Activated T-helper 17 cell treated with anti-CD3 and anti-CD28 coated beads, Interleukin-2, amount 50 U/mL, for 72 hours (primary cell): Measurements from ENCODE around the gene PDILT. TPM values are rescaled to one million over a fixed set of nuclear protein-coding genes. Genes with fewer than 3 reads are reported as not detected.
"Not testable (repeated sequence)": the region's sequence is repeated elsewhere in the genome, so short reads cannot be mapped to it uniquely, and the experiment has no call there.

Experiments
- ATAC-seq: fragments of 150-1000 bp; cut with Tn5 transposase; replicated peaks from 2 replicates; pipeline ENCODE4 v1.10.0; 2021; ENCODE audit warnings: mild to moderate bottlenecking, moderate library complexity
- H3K27ac Mint-ChIP-seq: one replicate; pipeline ENCODE4 v1.8.0; 2022; ENCODE audit warnings: mixed read lengths
- H3K27me3 Mint-ChIP-seq: one replicate; pipeline ENCODE4 v1.8.0; 2022; ENCODE audit warnings: mixed read lengths
- H3K36me3 Mint-ChIP-seq: one replicate; pipeline ENCODE4 v1.8.0; 2022; ENCODE audit warnings: low read depth, mild to moderate bottlenecking, mixed read lengths
- H3K4me1 Mint-ChIP-seq: one replicate; pipeline ENCODE4 v1.8.0; 2022; ENCODE audit warnings: mixed read lengths
- H3K4me3 Mint-ChIP-seq: one replicate; pipeline ENCODE4 v1.8.0; 2022; ENCODE audit warnings: mild to moderate bottlenecking, mixed read lengths
- H3K9me3 Mint-ChIP-seq: one replicate; pipeline ENCODE4 v1.8.0; 2022; ENCODE audit warnings: mixed read lengths
- total RNA-seq, 2 donors: library from RNA; stranded (reverse); gene quantifications; one replicate each; pipeline ENCODE4 v1.2.3, GENCODE V29; 2022

Gene PDILT
- total RNA-seq, 2 donors from 2014 or later = not detected

DNA sequence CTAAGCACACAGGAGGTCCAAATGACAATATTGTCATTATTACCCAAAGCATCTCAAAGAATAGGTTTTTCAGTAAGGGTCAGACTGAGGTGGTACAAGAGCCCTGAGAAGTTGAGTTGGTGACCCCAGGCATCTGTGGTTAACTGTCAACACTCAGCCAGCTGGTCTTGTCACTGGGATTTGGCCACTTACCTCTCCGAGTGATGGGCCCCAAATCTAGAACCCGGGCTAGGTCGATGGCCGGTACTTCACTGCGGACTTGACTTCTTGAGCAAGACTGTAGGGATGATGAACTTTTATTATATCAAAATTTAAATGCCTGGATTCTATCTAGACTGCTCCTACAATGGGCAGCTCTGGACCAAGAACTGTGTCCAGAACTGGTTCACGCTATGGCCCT lies 88.8 kb downstream of the PDILT start:
- ATAC-seq = no peak

DNA sequence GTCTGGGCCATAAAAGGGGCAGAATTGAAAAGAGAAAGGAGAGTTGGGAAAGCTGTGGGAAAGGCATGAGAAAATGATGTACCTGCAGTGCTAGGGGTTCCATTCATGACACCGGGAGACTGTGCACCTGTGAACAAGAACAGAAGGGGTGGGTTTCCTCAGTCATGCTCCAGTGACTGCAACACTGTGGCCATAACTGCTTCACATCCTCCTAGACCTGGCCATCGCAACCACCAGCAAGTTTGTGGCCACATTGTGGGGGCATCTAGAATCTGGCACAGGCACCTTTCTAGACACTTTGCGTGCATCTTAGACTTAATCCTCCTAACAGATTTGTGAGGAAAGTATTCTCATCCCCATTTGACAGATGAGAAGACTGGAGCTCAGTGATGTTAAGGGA lies 90.0 kb downstream of the PDILT start:
- no peak for ATAC-seq
- H3K36me3 Mint-ChIP-seq = no peaks in the 10 kb centered on the region
- no peaks in the 10 kb centered on the region for H3K27me3 Mint-ChIP-seq
- no peaks in the 10 kb centered on the region for H3K9me3 Mint-ChIP-seq
- H3K4me1 Mint-ChIP-seq = no peaks in the 10 kb centered on the region
- no peak overlapping the region for H3K4me3 Mint-ChIP-seq
- H3K27ac Mint-ChIP-seq = no peak overlapping the region

More for the DNA sequence above, 88.8 kb downstream of the PDILT start:
- H3K4me1 Mint-ChIP-seq = no peaks in the 10 kb centered on the region
- no peaks in the 10 kb centered on the region for H3K36me3 Mint-ChIP-seq
- H3K9me3 Mint-ChIP-seq = no peaks in the 10 kb centered on the region
- no peaks in the 10 kb centered on the region for H3K27me3 Mint-ChIP-seq
- no peak overlapping the region for H3K4me3 Mint-ChIP-seq
- H3K27ac Mint-ChIP-seq = no peak overlapping the region

DNA sequence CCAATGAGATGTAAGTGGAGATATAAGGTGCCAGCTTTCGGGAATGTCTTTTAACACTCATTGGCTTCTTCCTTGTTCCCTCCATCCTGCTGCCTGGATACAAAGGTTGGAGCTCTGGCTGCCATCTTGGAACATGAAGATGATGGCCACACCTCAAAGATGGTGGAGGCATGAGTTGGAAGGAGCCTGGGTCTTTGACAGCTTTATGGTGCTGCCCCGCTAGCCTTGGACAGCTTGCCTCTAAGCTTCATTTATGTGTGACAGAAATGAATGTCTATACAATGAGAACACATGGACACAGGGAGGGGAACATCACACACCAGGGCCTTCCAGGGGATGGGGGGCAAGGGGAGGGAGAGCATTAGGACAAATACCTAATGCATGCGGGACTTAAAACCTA lies 90.8 kb downstream of the PDILT start:
- no peaks in the 10 kb centered on the region for H3K27me3 Mint-ChIP-seq
- no peak overlapping the region for H3K27ac Mint-ChIP-seq
- no peaks in the 10 kb centered on the region for H3K36me3 Mint-ChIP-seq
- no peaks in the 10 kb centered on the region for H3K9me3 Mint-ChIP-seq
- H3K4me3 Mint-ChIP-seq = no peak overlapping the region
- no peak for ATAC-seq
- no peaks in the 10 kb centered on the region for H3K4me1 Mint-ChIP-seq

DNA sequence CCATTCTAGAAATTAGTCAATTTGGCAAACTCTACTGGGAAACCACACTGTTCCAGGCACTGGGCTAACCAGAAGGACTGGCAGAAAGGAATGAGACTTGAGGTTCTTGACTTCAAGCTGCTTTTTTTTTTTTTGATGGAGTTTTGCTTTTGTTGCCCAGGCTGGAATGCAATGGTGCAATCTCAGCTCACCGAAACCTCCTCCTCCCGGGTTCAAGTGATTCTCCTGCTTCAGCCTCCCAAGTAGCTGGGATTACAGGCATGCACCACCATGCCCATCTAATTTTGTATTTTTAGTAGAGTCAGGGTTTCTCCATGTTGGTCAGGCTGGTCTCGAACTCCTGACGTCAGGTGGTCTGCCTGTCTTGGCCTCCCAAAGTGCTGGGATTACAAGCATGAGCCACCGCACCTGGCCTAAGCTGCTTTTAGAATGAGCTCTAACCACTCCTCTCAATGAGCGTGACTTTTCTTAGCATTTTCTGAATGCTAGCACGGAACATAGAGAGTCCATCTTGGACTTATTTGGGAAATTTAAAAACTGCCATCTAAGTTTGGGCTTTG lies 91.9 kb downstream of the PDILT start:
- H3K4me1 Mint-ChIP-seq, H3K4me3 Mint-ChIP-seq, H3K27ac Mint-ChIP-seq, H3K27me3 Mint-ChIP-seq, H3K9me3 Mint-ChIP-seq, ATAC-seq, H3K36me3 Mint-ChIP-seq: not testable (repeated sequence)

DNA sequence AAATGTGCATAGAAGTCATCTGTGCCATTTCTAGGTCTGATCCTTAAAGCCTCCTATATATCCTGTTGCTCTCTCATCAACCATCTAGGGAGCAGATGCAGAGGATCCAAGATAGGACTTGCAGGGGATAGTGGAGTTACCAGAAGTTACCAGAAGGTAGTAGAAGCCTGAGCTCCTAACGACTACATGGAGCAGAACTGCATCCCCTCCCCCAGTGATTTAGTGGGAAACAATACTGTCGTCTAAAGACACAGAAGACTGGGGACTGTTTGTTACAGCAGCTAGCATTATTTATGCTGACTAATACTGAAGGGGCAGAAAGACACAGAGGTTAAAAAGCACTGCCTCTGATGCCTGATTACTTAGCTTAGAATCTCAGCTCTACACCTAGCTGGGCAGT lies 93.0 kb downstream of the PDILT start:
- no peak for ATAC-seq
- peaks cover 1% of the 10 kb centered on the region for H3K27me3 Mint-ChIP-seq

DNA sequence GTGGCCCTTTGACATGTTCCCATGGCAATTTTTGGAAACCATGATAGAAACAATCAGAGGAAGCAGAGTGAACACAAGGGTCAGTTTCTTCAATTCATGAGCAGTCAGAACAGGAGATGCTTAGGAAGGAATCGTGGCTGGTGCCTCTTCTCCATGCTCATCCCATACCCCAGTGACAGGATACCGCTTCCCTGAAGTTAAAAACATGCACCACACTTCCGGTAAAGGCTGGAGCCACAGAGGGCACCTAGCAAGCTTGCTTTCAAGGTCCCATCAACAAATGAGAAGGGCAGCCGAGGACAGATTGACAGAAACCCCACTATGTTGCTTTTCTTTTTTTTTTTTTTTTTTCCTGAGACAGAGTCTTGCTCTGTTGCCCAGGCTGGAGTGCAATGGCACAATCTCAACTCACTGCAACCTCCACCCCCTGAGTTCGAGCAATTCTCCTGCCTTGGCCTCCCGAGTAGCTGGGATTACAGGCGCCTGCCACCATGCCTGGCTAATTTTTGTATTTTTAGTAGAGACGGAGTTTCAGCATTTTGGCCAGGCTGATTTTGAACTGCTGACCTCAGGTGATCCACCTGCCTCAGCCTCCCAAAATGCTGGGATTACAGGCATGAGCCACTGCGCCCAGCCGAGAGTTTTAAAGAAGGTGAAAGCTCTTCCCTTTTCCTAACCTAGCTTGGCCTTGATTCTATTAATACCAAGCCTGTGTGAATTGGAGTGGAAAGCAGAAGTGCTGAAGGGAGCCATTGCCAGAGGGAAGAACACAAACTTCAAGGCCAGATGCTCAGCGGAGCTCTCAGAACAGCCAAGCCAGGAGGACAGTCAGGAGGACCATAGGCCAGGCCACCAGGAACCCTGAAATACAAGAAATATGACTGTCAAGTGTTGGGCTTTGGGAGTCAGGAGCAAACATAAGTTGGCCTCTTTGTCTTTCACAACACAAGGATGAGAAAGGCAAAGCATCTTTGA lies 93.8 kb downstream of the PDILT start:
- ATAC-seq = no peak
- Mint-ChIP-seq H3K4me3 (no peak overlapping the region), H3K36me3 (no peaks in the 10 kb centered on the region), H3K9me3 (no peaks in the 10 kb centered on the region), H3K27me3 (peaks cover 5% of the 10 kb centered on the region), H3K4me1 (no peaks in the 10 kb centered on the region), H3K27ac (no peak overlapping the region)

More for the DNA sequence above, 93.0 kb downstream of the PDILT start:
- Mint-ChIP-seq H3K9me3 (no peaks in the 10 kb centered on the region), H3K4me3 (no peak overlapping the region), H3K36me3 (no peaks in the 10 kb centered on the region), H3K4me1 (no peaks in the 10 kb centered on the region), H3K27ac (no peak overlapping the region)

DNA sequence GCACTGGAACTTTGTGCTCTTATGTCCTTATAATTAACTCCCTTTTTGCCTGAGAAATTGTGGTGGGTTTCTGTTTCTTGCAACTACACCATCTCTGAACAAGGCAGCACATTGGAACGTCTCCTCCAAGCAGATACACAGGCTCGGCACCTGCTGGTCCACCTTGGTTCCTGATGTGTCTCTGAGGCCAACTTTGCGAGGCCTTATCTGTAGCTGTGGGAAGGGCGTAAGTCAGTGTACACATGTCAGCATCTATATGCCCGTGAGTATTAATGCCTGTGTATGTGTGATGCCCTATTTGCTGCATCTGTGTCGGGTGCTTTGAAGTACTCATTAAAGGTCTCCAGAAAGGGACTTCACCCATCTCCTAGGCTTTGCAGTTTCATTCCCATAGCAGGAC lies 94.8 kb downstream of the PDILT start:
- H3K4me3 Mint-ChIP-seq = no peak overlapping the region
- H3K27me3 Mint-ChIP-seq = peaks cover 5% of the 10 kb centered on the region
- H3K4me1 Mint-ChIP-seq = no peaks in the 10 kb centered on the region
- H3K9me3 Mint-ChIP-seq = no peaks in the 10 kb centered on the region
- H3K27ac Mint-ChIP-seq = no peak overlapping the region
- ATAC-seq = no peak
- no peaks in the 10 kb centered on the region for H3K36me3 Mint-ChIP-seq

Other genes starting within 250 kb of the PDILT start
- not detected for gene GP2, start 77.2 kb downstream of the PDILT start, total RNA-seq
- gene UMOD, start 52.0 kb downstream of the PDILT start, total RNA-seq = not detected
- not detected for gene ACSM5, start 4.8 kb upstream of the PDILT start, total RNA-seq
- gene ACSM2A, start 46.8 kb upstream of the PDILT start, total RNA-seq = not detected
- gene ACSM2B, start 171.6 kb upstream of the PDILT start, total RNA-seq = not detected